ENCODE measurements around the gene GLI3. TPM values are rescaled to one million over a fixed set of nuclear protein-coding genes. Genes with fewer than 3 reads are reported as not detected.

GLI3 gene
- total and polyA plus RNA-seq, 2 of the 4 experiments (the other 2 are of a cell fraction): 1.3 to 3.9 TPM

DNA sequence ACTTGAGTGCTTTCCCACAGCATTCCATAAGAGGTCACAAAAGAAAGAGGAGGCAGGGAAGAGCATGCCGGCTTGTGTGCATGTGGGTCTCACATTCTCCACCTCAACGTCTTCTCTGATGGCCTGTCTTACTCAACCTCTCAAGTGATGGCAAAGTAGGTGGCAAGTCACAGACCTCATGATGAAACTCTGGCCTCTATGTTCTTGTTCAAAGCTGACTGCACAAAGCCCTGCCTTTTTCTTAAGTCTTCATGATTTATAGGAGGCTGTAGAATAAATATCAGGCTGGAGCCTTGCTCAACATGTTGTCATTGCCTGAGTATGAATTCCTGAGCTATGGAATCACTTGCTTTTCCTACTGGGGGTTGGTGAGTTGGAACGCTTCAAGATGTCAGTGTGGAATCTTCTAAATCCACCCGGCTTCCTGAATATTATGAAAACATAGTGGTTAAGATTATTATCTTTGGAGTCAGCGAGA lies 320.5 kb downstream of the GLI3 start (continued):
- peak; percentile 98 for TF ChIP-seq CEBPB (IDR thresholded peaks at IDR 0.05; ENCODE audit: low read depth, low read length)

GRCh38 chr7:41915871-41916270 lies 321.1 kb downstream of the GLI3 start:
- Histone ChIP-seq H3K14ac (replicated peaks; ENCODE audit: low read depth, low read length) (peak overlapping the region; percentile 78), H3K4me2 (ENCODE audit: low read depth, low read length) (no peak overlapping the region), H3K4me3 (ENCODE audit: insufficient read depth, low read depth, low read length) (no peak overlapping the region), H3K27ac (ENCODE audit: insufficient read depth, low read length) (peak overlapping the region; percentile 85), H4K20me1 (ENCODE audit: insufficient read depth, low read length) (no peaks in the 10 kb centered on the region), H3K4ac (ENCODE audit: low read depth, low read length) (peak overlapping the region; percentile 96), H2BK20ac (ENCODE audit: low read depth, low read length) (peak overlapping the region; percentile 98), H3K18ac (ENCODE audit: low read depth, low read length) (peak overlapping the region; percentile 96), H2BK15ac (ENCODE audit: low read depth, low read length) (peak overlapping the region; percentile 89; the same call in 2 of the 3 replicates), H3K36me3 (ENCODE audit: control insufficient read depth, insufficient read depth, low read length) (no peaks in the 10 kb centered on the region), H3K23ac (ENCODE audit: low read depth, low read length) (peak overlapping the region; percentile 88), H4K91ac (ENCODE audit: insufficient read depth, low read depth, low read length) (peak overlapping the region; percentile 95), H3K9me3 (ENCODE audit: control insufficient read depth, insufficient read depth, low read length) (no peaks in the 10 kb centered on the region), H2BK120ac (ENCODE audit: low read depth, low read length) (peak overlapping the region; percentile 98), H2AFZ (replicated peaks; ENCODE audit: low read length, poor library complexity) (no peak overlapping the region), H2AK5ac (ENCODE audit: low read depth, low read length) (peak overlapping the region; percentile 50), H4K8ac (ENCODE audit: low read depth in 2 of 2, low read length in 2 of 2) (peak overlapping the region; percentile 79 to 92), H3K79me1 (ENCODE audit: low read depth in 1 of 2, low read length in 2 of 2) (peaks cover 11 to 26% of the 10 kb centered on the region in 2 experiments; a peak in 2 of 4 replicates), H3K4me1 (ENCODE audit: control insufficient read depth, insufficient read depth, low read length) (peaks cover 24% of the 10 kb centered on the region), H4K5ac (ENCODE audit: low read depth, low read length) (peak overlapping the region; percentile 91), H3K9ac (ENCODE audit: low read depth, low read length) (0 out of 2 replicates have a peak overlapping the region, but pooled peaks have one; percentile 24), H2BK5ac (ENCODE audit: low read depth, low read length, poor library complexity, severe bottlenecking) (peak overlapping the region; percentile 90), H3K27me3 (ENCODE audit: control insufficient read depth, insufficient read depth, low read length) (no peaks in the 10 kb centered on the region), H2AK9ac (replicated peaks; ENCODE audit: low read depth, low read length, poor library complexity) (no peak overlapping the region), H3K9me1 (ENCODE audit: insufficient read depth, low read length) (peaks cover 22% of the 10 kb centered on the region), H3K56ac (ENCODE audit: extremely low read depth, insufficient read depth, low read length) (peak overlapping the region; percentile 81)
- POLR2A ChIA-PET (ENCODE audit: unreplicated experiment): interaction anchor here (0.6 to 0.7 kb wide), 3 partner anchors 108 to 850 kb away, joined by 3 to 9 read pairs (median 5); no protein-coding TSS in a partner anchor
- no CpG with 5 or more reads among the region's 1 CpG for WGBS, 2 experiments (ENCODE audit: extremely low coverage in 2 of 2, insufficient read length in 1 of 2)
- CTCF ChIA-PET: interaction anchor here (0.7 to 2.1 kb wide), 3 partner anchors 25 to 210 kb away, joined by 3 to 5 read pairs (median 4); no protein-coding TSS in a partner anchor
- in situ Hi-C loops (cut with MboI; ENCODE audit: low sequenced_read_pairs): no loop called here
- intact Hi-C loops (cut with micrococcal nuclease): loop anchor here (1.0 to 2.0 kb wide), 2 partner anchors 29 to 211 kb away; no protein-coding TSS in a partner anchor
- no TSS peak for BruUV-seq (replicated peaks)
- dilution Hi-C loops (cut with HindIII; ENCODE audit: low sequenced_read_pairs, unreplicated experiment): no loop called here
- no peak for ATAC-seq (ENCODE audit: low read depth)
- DNase-seq: no peak
- TF ChIP-seq RAD21 (IDR thresholded peaks at IDR 0.05; ENCODE audit: low read length) (no peak), POLR2A (IDR thresholded peaks at IDR 0.05; ENCODE audit: low read depth, low read length) (0 out of 2 replicates have a peak, but pooled peaks have one; percentile 1)
- TF ChIP-seq, protein P1, sequence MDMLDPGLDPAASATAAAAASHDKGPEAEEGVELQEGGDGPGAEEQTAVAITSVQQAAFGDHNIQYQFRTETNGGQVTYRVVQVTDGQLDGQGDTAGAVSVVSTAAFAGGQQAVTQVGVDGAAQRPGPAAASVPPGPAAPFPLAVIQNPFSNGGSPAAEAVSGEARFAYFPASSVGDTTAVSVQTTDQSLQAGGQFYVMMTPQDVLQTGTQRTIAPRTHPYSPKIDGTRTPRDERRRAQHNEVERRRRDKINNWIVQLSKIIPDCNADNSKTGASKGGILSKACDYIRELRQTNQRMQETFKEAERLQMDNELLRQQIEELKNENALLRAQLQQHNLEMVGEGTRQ (IDR thresholded peaks at IDR 0.05; ENCODE audit: low read depth, low read length): no peak

Data from IMR-90 (cell line).